ENCODE measurements around the gene LFNG. TPM values are rescaled to one million over a fixed set of nuclear protein-coding genes. Genes with fewer than 3 reads are reported as not detected.

Gene LFNG
- total RNA-seq, 3 donors from 2014 or later, result 31.7 to 95.0 (median 71.7) TPM

GRCh38 chr7:2570021-2570420 is 50.4 kb downstream of the LFNG start:
- Histone ChIP-seq H3K4me3 (no peak overlapping the region), H3K9me3 (no peaks in the 10 kb centered on the region), H3K4me1 (ENCODE audit: low read depth) (no peaks in the 10 kb centered on the region), H3K36me3 (ENCODE audit: low read depth) (no peaks in the 10 kb centered on the region)
- TF ChIP-seq CTCF (IDR thresholded peaks at IDR 0.05), result no peak
- intact Hi-C loops (cut with DNase I, micrococcal nuclease), result no loop called here
- DNase-seq, result no peak
- ATAC-seq, result no peak

- no peak overlapping the region for H3K4me3 ChIP-seq
- no peaks in the 10 kb centered on the region for H3K9me3 ChIP-seq
- no peak for ATAC-seq
- DNase-seq, result no peak
- TF ChIP-seq CTCF (IDR thresholded peaks at IDR 0.05), result no peak
- no peaks in the 10 kb centered on the region for H3K36me3 ChIP-seq (ENCODE audit: low read depth)
- intact Hi-C loops (cut with DNase I, micrococcal nuclease), result no loop called here
- no peaks in the 10 kb centered on the region for H3K4me1 ChIP-seq (ENCODE audit: low read depth)
Observed at GRCh38 chr7:2571409-2571808, 51.8 kb downstream of the LFNG start.

- Histone ChIP-seq H3K36me3 (ENCODE audit: low read depth) (no peaks in the 10 kb centered on the region), H3K9me3 (no peaks in the 10 kb centered on the region), H3K4me3 (no peak overlapping the region), H3K4me1 (ENCODE audit: low read depth) (no peaks in the 10 kb centered on the region)
- TF ChIP-seq CTCF (IDR thresholded peaks at IDR 0.05), result no peak
- intact Hi-C loops (cut with DNase I, micrococcal nuclease), result no loop called here
- DNase-seq (peak in 1 of 3 donors; percentile 37), ATAC-seq (peak; percentile 63)
Observed at GRCh38 chr7:2572101-2572842, 52.7 kb downstream of the LFNG start.

- H3K4me1 ChIP-seq (ENCODE audit: low read depth), result no peaks in the 10 kb centered on the region
- H3K9me3 ChIP-seq, result no peaks in the 10 kb centered on the region
- DNase-seq, result no peak
- intact Hi-C loops (cut with DNase I, micrococcal nuclease), result no loop called here
- no peak for TF ChIP-seq CTCF (IDR thresholded peaks at IDR 0.05)
- H3K4me3 ChIP-seq, result no peak overlapping the region
- H3K36me3 ChIP-seq (ENCODE audit: low read depth), result no peaks in the 10 kb centered on the region
- ATAC-seq, result no peak
Observed at GRCh38 chr7:2573761-2574160, 54.2 kb downstream of the LFNG start.

GRCh38 chr7:2575046-2575732 is 55.6 kb downstream of the LFNG start:
- Histone ChIP-seq H3K4me1 (ENCODE audit: low read depth) (no peaks in the 10 kb centered on the region), H3K9me3 (no peaks in the 10 kb centered on the region), H3K4me3 (no peak overlapping the region), H3K36me3 (ENCODE audit: low read depth) (no peaks in the 10 kb centered on the region)
- no peak for DNase-seq
- TF ChIP-seq CTCF (IDR thresholded peaks at IDR 0.05), result no peak
- no peak for ATAC-seq
- intact Hi-C loops (cut with DNase I, micrococcal nuclease), result no loop called here

Measured in mucosa of descending colon (tissue), 3 donors.